Renal cortical epithelial cell (primary cell): ENCODE measurements around the gene PLXNA1. TPM values are rescaled to one million over a fixed set of nuclear protein-coding genes. Genes with fewer than 3 reads are reported as not detected.

Source experiments
- DNase-seq: peaks from one replicate; pipeline ENCODE4 v3.0.0-alpha.2; 2011; ENCODE audit warnings: low read depth
- total RNA-seq: library from RNA; depleted of rRNA; stranded (reverse); fragments of >200 nt; gene quantifications from 2 replicates; pipeline ENCODE4 v1.2.3, GENCODE V29; 2014

The PLXNA1 gene
- total RNA-seq, result 23.3 and 67.0 TPM in 2 replicates

DNA sequence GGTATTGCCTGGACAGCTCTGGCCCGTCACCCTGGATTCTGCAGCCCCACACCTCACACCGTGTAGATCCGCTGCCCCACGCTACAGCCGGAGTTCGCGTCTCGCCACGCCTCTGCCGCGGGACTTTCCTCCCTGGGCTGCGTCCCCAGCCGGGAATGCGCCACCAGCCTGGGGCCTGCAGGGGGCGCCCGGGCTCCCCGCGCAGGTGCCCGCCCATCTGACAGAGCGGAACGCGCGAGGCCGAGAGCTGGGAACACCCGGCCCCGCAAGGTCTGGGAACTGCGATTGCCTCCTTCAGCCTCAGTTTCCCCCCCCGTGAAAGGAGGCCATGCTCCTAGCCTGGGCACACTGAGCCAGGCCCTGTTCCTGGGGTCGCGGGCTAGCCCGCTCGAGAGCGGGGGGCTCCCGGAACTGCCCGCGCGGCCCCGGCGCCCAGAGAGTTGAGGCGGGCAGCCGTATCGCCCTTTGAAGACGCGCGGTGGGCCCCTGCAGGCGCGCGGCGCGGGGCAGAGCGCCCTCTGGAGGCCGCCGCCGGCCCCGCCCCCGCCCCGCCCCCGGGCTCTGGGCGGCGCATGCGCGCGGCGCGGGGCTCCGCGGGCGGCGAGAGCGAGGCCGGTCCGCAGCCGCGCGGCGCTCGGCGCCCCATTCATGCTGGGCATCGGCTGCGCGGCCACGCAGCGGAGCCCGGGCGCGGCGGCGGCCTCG lies at the start of gene PLXNA1:
Gene PLXNA1 (plus strand): TSS at position 645 of the 705 bp plus-strand sequence. CDS start 5,479 bp downstream, outside the sequence.
- DNase-seq, result no peak

DNA sequence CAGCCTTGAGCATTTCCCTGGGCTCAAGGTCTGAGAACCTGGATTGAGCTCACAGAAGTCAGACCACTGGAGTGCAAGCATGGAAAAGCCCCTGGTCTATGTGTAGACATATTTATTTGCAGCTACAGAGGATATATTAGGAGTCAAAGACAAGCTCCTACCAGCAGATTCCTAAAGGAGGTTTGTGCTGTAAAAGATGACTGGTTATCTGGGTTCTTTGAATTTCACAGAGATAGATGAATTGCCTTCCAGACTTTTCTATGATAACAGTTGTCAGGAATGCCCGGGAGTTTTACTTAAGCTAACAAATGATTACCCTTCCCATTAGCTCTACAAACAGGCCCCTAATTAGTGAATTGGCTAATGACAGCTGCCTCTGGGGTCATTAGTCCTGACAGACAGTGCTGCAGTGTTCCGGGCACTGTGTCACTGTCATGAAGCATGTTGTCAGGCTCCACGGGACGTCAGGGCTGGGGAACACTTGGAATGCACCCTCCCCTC lies 48.8 kb upstream of the PLXNA1 start:
- DNase-seq, result peak; percentile 52

DNA sequence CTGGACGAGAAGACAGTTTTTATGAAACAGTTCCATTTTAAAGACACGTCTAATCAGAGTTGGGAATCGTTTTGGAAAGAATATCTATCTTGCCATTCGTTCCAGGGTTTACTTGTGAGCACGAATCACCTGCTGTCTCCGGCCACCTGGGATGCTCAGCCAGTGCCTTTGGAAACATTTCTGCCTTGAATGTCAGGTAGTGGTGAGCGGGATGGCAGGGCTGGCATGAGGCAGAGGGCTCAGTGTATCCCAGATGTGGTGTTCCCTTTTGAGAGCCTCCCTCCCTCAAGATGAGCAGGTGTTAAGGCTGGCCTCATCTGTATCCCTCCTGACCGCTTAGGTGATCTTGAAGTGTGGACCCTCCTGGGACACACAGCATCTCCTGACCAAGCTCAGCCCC lies 47.9 kb upstream of the PLXNA1 start:
- DNase-seq, result no peak

DNA sequence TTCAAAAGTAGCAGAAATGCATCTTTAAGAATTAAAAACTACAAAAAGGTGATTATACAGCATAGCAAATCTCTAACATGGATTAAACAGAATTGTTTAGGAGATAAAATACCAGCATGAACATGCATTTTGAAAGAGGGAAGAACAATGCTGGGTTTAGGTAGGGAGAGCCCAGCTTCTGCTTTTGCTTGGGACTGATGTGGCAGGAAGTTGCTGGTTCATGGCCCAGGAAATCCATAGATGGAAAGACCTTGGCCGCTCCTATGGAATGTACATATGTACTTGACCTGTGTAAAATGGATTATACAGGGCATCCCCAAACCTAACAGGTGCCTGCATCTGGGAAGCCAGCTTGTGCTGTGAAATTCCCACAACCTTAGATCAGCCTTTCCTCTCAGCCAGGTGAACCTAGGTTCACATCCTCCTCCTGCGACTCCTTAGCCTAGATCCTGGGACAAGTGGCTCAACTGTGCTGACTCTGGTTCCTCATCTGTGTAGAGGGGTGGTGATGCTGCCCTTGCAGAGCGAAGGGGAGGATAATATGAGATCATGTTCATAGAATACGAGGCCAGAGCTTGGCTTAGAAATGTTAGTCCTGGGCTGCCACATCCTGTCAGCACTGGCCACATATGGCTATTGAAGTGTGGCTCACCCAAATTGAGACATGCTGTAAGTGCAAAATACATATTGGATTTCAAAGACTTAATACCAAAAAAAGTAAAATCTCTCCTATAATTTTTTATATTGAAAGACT lies 47.0 kb upstream of the PLXNA1 start:
- no peak for DNase-seq

DNA sequence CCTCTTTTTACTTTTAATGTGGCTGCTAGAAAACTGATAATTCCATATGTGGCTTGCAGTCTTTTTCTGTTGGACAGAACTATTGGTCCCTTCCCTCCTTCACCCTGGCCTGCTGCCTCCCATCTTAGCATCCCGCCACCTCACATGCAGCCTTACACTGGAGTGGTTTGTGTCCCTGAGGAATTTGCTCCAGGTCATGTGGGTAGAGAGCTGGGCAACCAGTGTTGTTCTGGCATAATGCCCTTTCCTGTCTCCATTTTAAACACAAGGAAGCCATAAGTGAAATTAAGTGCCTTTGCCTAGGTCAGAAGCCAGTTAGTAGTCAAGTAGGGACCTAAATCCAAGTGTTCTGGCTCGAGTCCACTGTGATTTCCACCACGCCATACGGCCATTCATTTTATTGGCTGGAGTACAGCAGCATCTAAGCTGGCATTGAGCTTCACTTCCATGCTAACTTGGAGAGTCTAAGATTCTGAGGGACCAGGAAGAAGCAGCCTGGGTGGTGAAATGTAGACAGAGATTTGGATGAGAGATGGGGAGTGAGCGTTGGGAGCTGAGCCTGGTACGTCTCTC lies 46.0 kb upstream of the PLXNA1 start:
- peak; percentile 59 for DNase-seq

DNA sequence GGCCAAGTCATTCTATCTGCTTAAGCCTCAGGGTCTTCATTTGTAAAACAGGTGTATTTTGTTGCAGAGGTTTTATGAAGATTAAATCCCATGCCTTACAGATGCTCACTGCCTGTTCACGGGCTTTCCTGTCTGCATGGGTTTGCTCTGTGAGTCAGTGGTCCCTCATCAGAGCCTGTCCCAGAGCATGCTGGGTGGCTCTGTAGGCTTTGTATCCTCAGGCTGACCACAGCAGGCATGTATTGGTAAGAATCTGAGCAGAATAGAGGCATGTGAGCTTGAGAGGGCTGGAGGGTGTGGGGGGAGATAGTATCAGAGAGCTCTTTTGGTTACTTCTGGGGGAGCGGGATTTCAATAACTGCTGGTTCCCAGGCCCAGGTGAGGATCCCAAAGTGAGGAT lies 45.4 kb upstream of the PLXNA1 start:
- DNase-seq, result no peak

DNA sequence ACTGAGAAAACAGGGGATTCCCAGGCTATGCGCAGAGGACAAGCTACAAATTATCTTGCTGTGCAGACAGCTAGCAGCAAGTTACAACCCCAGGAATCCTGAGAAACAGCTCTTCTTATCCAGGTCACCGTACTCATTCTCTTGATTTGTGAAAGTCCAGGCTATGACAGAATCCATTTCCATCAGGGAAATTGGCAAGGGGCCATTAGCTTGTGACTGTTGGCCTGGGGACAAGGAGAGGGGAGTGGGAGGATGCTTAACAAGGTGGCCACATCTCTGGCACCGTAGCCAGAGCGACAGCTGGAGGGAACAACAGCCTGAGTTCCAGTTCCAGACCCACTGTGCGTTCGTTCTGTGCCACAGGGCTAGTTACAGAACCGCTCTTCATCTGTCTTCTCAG lies 44.9 kb upstream of the PLXNA1 start:
- DNase-seq, result peak; percentile 42

DNA sequence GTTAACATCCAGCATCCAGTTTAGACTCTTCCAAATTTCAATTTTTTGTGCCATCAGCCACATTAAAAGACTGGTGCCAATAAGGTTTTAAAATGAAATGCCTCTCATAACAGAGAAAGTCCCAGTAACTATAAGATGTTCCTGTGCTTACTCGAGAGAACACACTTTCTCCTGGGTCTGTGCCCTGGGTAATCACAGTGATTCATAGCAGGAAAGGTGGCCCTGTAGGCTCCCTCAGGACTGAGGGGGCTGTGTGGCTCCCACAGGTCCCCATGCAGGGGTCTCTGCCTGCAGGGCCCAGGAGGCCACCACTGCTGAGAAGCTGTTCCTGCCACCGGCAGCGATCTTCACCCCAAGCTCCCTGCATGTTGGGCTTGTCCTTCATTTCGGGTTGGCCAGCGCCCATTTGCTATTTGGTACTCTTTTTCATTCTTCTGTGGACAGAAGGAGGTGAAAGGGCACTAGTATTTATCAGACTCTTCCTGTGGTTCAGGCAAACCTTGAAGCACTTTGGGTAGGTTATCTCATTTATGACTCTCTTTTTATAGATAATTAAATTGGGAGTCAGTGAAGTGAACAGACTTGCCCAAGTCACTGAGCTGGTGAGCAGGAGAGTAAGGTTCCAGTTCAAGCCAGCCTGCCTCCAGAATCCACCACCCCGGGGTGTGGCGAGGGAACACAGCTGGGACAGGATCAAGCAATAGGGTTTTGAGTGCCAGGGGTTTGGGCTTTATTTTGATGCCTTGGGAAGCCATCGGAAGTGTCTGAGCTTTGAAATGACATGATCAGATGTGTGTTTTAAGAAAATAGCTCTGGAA lies 44.2 kb upstream of the PLXNA1 start:
- peak; percentile 28 for DNase-seq

DNA sequence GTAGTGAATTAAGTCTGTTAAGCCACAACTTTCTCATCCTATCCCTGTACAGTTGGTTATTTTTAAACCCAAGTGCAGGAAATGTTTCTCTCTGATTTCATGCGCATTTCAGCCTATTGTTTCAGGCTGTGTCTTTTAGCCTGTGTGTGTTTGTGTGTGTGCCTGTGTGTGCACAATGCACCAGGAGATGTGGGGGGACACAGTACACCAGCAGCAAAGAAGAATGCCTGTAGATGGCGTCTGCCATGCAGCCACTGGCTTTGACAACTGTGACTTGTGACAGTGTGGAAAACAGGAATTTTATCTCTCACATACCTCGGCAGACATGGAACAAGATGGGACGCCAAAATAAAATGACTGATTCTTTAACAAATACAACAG lies 43.6 kb upstream of the PLXNA1 start:
- DNase-seq, result no peak

DNA sequence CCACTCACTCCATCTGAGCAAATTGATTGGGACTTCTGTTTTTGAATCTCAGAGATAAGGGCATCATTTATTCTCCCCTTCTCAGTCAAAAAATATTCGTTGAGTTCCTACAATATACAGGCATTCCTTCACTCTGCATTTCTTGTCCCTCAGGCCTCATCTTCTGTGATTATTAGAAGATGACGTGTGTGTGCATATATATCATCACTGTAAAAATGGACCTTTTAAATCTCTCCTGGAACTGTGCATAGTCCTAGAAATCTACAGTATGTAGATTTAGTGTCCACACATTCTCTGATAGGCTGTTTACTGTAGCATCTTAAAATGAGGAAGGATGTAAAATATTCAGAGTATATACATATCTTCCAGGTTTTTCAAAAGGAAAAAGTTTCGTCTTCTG lies 43.2 kb upstream of the PLXNA1 start:
- DNase-seq, result no peak

DNA sequence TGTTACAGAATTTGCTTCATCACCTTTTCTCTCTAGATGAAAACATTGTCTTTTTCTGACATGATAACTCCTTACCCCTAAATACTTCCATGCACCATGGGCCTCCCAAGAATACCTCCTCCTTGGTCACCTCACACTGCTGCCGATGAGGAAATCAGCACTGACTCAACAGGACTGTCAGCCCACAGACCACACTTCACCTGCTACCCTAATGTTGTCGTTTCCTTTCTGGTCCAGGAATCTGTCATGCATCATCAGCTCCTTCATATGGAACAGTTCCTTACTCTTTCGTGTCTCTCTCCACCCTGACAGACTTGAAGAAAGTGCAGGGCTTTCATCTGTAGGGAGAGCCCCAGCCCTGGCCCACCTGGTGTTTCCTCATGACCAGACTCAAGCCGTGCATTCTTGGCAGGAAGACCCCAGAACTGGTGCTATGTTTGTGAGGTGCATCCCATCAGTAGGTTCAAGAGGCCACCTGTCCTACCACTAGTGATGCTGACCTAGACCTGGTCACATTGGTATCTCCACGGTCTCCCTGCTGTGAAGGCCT lies 41.1 kb upstream of the PLXNA1 start:
- DNase-seq, result peak; percentile 86

DNA sequence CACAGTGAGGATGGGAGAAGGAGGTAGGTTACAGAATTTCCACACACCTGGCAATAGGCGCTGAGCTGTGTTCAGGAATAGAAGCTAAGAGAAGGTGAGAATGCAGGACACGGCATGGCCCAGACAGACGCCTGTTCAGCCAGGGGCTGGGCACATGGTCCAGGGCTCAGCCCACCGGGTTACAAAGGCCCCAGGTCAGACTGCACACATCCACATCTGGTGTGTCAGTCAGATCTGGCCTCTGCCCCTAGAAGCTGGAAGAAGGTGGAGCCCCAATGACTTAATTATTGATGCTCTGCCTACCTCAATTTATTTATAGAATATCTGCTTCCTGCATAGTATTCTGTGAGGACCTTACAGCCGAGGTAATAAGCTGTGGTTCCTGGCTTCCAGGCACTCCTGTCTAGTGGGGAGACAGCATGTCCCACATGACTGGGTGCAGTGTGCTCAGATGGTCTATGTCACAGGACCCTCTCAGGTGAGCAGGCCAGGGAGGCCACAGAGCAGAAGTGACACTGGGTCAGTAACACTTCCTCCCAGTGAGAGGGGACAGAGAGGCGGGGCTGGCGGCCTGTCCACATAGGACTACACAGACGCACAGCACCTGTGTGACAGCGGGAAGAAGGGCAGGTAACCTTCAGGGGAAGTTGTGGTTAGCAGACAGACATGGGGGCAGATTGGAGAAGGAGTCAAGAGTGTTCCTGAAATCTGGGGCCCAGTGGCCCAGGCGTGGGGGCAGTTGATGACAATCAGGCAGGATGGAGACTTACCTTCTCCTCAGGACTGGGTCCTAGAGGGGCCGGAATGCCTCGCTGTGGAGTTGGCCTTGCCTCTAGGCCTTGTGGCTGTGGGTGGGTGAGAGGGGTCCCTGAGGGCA lies 38.6 kb upstream of the PLXNA1 start:
- no peak for DNase-seq

DNA sequence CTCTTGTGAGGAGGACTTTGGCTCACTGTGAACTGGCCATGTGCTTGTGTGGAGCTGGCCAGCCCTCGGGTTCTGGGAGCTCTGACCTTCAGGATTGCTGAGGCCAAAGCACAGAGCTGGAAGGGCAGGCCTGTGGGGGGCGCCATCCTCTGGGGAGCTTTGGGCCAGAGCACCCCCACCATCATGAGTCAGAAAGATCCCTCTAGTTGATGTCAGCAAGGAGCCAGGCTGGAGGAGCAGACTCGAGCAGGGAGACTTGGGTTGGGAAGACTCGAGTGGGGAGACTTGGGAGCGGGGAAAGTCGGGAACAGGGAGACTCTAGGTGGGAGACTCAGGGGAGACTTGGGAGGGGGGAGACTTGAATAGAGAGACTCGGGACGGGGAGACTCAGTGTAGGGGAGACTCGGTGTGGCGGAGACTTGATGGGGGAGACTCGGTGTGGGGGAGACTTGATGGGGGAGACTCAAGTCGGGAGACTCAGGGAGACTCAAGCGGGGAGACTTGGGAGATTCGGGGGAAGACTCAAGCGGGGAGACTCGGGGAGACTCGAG lies 37.7 kb upstream of the PLXNA1 start:
- no peak for DNase-seq

DNA sequence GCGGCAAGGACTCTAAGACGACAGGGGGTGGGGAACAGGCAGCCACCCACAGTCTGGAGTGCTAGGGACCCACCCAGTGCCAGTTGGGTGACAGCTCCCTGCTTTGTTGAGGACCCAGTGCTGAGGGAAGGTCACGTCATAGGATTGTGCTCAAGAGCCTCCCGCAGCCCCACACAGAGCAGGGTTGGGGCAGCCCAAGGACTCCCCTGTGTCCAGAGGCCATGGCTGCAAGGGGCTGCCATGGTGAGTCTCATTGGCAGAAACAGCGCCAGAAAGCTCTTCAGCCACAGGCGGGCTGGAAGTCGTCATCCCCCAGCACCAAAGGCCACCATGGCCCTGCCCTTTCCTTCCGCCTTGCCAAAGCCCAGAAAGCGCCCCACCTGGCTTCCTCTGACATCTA lies 37.0 kb upstream of the PLXNA1 start:
- no peak for DNase-seq

DNA sequence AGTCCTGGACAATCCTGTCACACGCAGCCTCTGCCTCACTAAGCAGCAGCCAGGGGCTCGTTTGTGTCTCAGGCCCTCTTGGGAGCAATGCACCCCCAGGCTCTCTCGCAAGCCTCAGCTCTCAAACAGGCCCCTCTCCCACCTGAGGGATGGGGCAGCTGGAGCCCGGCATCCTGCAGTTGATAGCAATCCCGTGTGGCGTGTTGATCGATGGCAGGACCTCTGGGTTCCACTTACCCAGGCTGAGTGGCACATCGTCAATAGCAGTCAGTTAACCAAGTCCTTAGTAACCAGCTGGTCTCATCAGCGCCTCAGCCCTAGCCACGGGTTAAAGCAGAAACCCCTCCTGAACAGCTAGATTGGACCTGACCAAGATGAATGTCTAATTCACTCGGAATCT lies 36.5 kb upstream of the PLXNA1 start:
- DNase-seq, result no peak

DNA sequence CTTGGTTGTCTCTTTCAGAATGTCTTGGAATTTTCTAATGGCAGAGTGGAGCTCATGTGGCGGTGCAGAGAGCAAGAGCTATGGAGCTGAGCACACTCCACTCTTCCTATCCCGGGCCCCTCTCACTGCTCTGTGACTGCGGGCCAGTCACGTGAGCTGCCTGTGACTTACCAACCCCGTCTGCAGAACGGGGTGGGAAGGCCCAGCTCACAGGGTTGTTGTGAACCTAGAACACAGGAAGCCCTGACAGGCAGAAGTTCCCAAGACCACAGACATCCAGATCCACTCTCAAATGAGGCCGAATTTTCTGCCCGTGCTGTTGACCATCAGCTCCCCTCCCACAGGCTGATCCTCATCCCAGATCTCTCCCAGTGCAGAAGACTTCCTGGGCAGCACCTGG lies 35.5 kb upstream of the PLXNA1 start:
- DNase-seq, result no peak

DNA sequence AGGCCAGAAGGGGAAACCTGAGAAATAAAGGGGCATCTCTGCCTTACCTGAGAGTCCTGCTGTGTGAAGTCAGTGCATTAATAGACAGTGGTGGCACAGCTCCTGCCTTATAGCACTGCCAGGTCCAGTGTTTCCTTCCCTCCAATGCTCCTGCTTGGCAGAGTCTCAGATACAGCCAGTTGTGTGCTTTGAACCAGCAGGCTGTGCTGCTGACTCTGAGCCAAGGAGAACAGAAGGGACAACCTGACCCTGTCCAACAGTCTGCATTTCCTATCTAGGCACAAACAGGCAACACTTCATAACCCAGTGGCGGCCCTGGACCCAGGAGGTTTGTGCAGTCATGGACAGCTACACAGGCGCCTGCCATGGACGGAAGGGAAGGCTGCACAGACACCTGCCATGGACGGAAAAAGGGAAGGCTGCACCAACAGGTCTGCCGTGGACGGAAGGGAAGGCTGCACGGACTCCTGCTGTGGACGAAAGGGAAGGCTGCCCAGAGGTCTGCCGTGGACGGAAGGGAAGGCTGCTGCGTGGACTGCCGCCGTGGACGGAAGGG lies 33.9 kb upstream of the PLXNA1 start:
- DNase-seq, result no peak

DNA sequence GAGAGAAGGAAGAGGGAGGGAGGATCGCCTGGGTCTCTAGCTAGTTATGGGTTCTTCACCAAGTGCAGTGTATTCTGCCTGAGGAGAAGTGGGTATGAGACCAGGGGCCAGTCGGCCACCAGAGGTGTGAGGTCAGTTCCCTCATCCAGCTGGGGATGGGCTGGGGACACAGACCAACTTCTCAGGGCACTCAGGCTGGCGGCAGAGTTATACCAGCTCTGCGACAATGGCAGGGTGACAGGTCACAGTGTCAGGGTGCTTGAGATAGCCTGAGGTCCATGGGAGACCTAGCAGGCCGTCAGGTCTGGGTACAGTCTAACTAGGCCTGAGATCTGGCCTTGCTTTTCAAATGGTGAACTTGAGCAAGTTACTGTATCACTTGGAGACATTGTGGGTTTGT lies 31.4 kb upstream of the PLXNA1 start:
- no peak for DNase-seq

DNA sequence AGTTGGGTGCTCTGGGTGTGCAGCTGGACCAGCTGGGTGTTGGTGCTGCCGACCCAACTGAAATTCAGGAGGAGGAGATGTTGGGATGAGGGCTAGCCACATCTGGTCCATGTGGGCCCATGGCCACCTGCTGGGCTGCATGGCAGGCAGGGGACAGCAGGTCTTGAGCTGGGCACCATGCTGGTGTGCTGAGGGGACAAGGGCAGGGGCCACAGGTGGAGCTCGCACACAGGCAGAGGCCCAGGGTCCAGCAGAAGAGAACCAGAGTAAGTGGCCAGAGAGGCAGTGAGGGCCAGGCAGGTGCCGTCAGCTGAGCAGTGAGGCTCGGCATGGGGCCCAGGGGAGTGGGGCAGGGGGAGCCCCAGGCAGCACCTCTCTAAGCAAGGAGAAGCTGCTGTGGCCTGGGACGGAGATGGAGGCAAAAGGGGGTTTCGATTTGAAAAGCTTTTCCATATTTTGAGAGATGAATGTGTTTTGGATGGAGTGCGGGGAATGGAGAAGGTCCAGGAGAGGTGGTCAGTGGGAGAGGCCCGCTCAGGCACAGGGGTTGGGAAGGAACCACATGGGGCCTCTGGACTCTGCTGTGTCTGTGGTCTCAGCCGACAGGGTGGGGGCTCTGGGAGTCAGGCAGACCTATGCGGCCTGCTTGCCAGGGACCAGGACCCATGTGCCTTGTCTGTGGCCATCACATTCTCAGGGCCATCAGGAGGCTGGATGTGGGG lies 30.5 kb upstream of the PLXNA1 start:
- no peak for DNase-seq
